B cell (primary cell): ENCODE data around the gene M1AP.

Source experiments
- EZH2 ChIP-seq: IDR thresholded peaks from 2 replicates; pipeline ENCODE4 v1.6.1; 2012; ENCODE audit warnings: borderline replicate concordance, low read depth, mild to moderate bottlenecking, moderate library complexity, low read length; ENCODE audit not compliant: insufficient read depth, poor library complexity, severe bottlenecking
- TF ChIP-seq, protein P1 (sequence below): fragments of 200-600 bp; IDR thresholded peaks from one replicate; pipeline ENCODE4 v1.8.0; 2022; ENCODE audit warnings: antibody characterized with exemption, mild to moderate bottlenecking

DNA sequence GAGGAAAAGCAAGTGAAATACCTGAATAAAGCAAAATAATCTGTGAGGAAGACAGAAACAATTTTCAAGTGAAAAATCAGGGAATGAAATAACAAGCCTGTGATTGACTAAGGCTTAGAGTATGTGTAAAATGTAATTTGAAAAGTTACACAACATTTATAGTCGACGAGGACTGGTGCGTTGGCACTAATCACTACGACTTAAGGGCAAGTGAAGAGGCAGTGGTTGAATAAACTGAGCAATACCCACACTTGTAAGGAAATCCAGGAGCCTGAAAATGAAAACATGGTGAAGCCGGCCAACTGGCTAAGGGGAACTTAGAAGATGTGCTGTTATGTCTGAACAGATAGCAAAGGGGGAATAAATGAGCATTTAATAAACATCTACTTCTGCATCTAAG lies 80.2 kb downstream of the M1AP start:
- TF ChIP-seq, protein P1, sequence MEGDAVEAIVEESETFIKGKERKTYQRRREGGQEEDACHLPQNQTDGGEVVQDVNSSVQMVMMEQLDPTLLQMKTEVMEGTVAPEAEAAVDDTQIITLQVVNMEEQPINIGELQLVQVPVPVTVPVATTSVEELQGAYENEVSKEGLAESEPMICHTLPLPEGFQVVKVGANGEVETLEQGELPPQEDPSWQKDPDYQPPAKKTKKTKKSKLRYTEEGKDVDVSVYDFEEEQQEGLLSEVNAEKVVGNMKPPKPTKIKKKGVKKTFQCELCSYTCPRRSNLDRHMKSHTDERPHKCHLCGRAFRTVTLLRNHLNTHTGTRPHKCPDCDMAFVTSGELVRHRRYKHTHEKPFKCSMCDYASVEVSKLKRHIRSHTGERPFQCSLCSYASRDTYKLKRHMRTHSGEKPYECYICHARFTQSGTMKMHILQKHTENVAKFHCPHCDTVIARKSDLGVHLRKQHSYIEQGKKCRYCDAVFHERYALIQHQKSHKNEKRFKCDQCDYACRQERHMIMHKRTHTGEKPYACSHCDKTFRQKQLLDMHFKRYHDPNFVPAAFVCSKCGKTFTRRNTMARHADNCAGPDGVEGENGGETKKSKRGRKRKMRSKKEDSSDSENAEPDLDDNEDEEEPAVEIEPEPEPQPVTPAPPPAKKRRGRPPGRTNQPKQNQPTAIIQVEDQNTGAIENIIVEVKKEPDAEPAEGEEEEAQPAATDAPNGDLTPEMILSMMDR = no peak
- no peak for TF ChIP-seq EZH2
